BE2C (cell line): ENCODE data around the gene MGAT4B.

ENCODE experiments used
- DNase-seq: peaks from one replicate; pipeline ENCODE4 v3.0.0-alpha.2; 2020
- H3K27me3 ChIP-seq: fragments of 250-450 bp; sonication (Bioruptor Pico); 2 replicates; pipeline ENCODE4 v1.5.1; 2020; ENCODE audit warnings: mild to moderate bottlenecking
- H3K36me3 ChIP-seq: fragments of 250-450 bp; sonication (Bioruptor Pico); 2 replicates; pipeline ENCODE4 v1.5.1; 2020; ENCODE audit warnings: mild to moderate bottlenecking
- H3K4me1 ChIP-seq: fragments of 250-450 bp; sonication (Bioruptor Pico); 2 replicates; pipeline ENCODE4 v1.5.1; 2020
- H3K4me3 ChIP-seq: 2 replicates; pipeline ENCODE4 v1.5.1; 2011; ENCODE audit warnings: low read depth, low read length
- H3K9me3 ChIP-seq: fragments of 250-450 bp; sonication (Bioruptor Pico); 2 replicates; pipeline ENCODE4 v1.5.1; 2020
- CTCF ChIP-seq: IDR thresholded peaks from 2 replicates; pipeline ENCODE4 v1.5.1; 2012; ENCODE audit warnings: mild to moderate bottlenecking, low read depth, low read length

The MGAT4B gene

DNA sequence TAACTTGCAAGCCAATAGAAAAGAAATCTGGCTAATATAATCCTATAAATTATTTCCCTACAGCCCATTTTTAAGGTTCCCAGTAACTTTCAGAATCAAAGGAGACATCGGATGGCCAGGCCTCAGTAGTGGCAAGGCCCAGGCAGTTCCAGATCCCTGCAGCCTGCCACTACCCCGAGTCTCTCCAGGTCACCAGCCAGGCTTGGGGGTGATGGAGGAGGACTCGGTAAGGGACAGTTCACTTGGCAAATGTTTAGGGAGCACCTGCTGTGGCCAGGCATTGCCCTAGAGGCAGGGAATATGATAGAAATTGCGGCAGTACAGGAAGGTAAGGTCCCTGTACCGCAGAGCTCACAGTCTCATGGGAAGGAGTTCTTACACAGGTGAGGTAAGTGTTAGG, 28.1 kb downstream of the MGAT4B start:
- no peak for TF ChIP-seq CTCF
- Histone ChIP-seq H3K27me3 (no peaks in the 10 kb centered on the region), H3K4me1 (no peaks in the 10 kb centered on the region), H3K9me3 (no peaks in the 10 kb centered on the region), H3K36me3 (peaks cover 40% of the 10 kb centered on the region), H3K4me3 (no peak overlapping the region)
- no peak for DNase-seq

DNA sequence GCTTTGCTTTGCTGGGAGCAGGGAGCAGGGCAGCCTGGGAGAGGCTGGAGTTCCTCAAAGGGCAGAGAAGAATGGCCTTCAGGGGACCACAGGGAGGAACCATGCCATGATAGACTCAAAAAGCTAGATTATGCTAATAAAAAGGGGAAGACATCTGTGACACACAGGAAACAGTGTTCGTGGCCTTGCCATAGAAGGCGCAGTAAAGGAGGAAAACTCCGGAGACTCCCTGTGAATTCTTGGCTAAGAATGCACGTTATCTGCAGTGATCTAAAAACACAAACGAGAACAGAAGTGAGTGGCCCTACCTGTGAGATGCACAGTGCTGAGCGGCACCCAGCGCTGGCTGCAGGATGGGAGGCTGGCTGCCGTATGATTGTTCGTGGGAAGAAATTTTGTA, 28.8 kb downstream of the MGAT4B start:
- no peaks in the 10 kb centered on the region for H3K4me1 ChIP-seq
- H3K27me3 ChIP-seq: no peaks in the 10 kb centered on the region
- no peak overlapping the region for H3K4me3 ChIP-seq
- no peaks in the 10 kb centered on the region for H3K9me3 ChIP-seq
- no peak for TF ChIP-seq CTCF
- H3K36me3 ChIP-seq: peaks cover 46% of the 10 kb centered on the region
- no peak for DNase-seq

DNA sequence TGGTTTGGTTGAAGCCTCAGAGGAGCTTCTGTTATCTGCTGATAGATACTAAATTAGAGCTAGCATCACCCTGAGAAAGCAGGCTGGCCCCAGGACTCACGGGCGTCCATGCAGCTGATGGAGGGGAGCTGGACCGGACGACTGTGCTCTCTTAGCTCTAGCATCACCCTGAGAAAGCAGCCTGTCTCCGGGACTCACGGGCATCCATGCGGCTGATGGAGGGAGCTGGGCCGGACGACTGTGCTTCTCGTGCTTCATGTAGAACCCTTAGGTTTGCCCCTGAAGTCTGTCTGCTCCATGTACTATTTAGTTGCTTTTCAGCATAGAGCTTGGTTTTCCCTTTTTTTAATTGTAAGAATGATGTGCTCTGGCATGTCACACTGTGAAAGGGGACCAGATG, 29.2 kb downstream of the MGAT4B start:
- peaks cover 51% of the 10 kb centered on the region for H3K36me3 ChIP-seq

GRCh38 chr5:179776411-179776938, 30.2 kb downstream of the MGAT4B start:
- no peak for DNase-seq
- Histone ChIP-seq H3K9me3 (no peaks in the 10 kb centered on the region), H3K4me1 (no peaks in the 10 kb centered on the region), H3K27me3 (no peaks in the 10 kb centered on the region), H3K36me3 (peaks cover 61% of the 10 kb centered on the region), H3K4me3 (no peak overlapping the region)
- no peak for TF ChIP-seq CTCF

More for the DNA sequence above, 29.2 kb downstream of the MGAT4B start:
- Histone ChIP-seq H3K9me3 (no peaks in the 10 kb centered on the region), H3K27me3 (no peaks in the 10 kb centered on the region), H3K4me3 (no peak overlapping the region), H3K4me1 (no peaks in the 10 kb centered on the region)
- TF ChIP-seq CTCF: no peak
- no peak for DNase-seq

DNA sequence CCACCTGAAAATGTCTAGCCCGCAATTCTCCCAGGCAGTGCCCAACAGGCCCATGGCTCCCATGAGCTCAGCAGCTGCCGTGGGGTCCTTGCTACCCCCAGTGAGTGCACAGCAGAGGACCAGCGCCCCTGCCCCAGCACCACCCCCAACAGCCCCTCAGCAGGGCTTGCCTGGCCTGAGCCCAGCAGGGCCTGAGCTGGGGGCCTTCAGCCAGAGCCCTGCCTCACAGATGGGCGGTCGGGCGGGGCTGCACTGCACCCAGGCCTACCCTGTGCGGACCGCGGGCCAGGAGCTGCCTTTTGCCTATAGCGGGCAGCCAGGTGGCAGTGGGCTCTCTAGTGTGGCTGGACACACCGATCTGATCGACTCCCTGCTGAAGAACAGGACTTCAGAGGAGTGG, 32.2 kb downstream of the MGAT4B start:
- no peak for DNase-seq
- no peak for TF ChIP-seq CTCF
- no peaks in the 10 kb centered on the region for H3K4me1 ChIP-seq
- no peaks in the 10 kb centered on the region for H3K9me3 ChIP-seq
- peaks cover 76% of the 10 kb centered on the region for H3K36me3 ChIP-seq
- H3K4me3 ChIP-seq: no peak overlapping the region
- H3K27me3 ChIP-seq: no peaks in the 10 kb centered on the region

DNA sequence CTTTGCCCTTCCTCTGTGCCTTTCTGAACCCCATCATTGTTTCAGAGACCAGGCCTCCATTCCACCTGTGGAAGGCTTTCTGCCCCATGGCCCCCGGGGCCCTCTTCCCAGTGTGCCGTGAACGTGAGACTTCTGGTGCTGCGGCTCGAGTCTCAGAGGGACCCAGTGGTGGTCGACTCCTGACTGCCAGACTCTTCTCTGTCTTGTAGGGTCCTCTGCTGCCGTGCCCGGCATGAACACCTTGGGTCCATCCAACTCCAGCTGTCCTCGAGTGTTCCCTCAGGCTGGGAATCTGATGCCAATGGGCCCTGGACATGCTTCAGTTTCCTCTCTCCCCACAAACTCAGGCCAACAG, 33.0 kb downstream of the MGAT4B start:
- no peak for TF ChIP-seq CTCF
- Histone ChIP-seq H3K4me3 (no peak overlapping the region), H3K27me3 (no peaks in the 10 kb centered on the region), H3K4me1 (no peaks in the 10 kb centered on the region), H3K36me3 (peaks cover 78% of the 10 kb centered on the region), H3K9me3 (no peaks in the 10 kb centered on the region)
- DNase-seq: no peak
